ENCODE measurements around the gene PIEZO1. TPM values are rescaled to one million over a fixed set of nuclear protein-coding genes. Genes with fewer than 3 reads are reported as not detected.

The PIEZO1 gene
- total and polyA plus RNA-seq, 2 donors from 2014 or later: 103 to 124 TPM

DNA sequence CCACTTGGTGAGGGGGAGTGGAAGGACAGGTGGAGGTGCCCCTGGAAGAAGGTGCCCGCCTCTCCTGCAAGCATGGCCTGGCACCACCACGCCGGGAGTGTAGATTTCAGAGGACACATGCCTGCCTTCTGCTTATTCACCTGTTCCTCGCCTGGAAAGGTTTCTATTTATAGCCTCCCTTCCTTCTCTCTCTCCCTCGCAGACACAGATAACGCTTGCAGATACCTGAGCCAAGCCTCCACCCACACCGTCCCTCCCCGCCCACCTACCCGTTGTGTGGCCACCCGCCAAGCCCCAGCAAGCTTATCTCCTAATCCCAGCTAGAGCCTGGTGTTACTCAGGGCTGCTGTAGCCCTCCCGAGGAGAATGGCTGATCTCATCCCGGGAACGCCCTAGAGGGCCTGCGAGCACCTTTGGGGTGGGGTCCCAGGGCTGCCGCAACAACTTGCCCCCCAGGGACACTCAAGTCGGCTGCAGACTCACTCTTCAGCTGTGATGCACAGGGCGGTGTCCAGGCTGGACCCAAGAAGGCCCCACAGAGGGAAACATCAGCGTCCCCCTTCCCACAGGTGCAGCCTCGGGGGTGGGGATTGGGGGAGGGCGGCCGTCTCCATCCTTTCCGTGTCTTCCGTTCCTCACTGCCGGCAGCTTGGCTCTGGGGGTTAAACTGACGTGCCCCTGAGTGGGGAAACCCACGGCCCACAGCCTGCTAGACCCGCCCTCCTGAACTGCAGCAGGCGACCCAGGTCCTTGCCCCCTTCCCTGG, 96.8 kb downstream of the PIEZO1 start:
- H3K27me3 ChIP-seq (ENCODE audit: control insufficient read depth, insufficient read depth, low read length): peaks cover 8% of the 10 kb centered on the region
- H3K27ac ChIP-seq (ENCODE audit: low read depth in 2 of 2, low read length in 2 of 2): no peak overlapping the region
- DNase-seq (peak in 1 of 5 donors; percentile 71), FAIRE-seq (no peak)
- no peaks in the 10 kb centered on the region for H3K36me3 ChIP-seq (ENCODE audit: control insufficient read depth in 2 of 3, insufficient read depth in 3 of 3, low read length in 3 of 3)
- H3K4me3 ChIP-seq (ENCODE audit: low read length in 3 of 3): no peak overlapping the region
- H3K9ac ChIP-seq (ENCODE audit: low read length in 3 of 3): no peak overlapping the region
- TF ChIP-seq CTCF (IDR thresholded peaks at IDR 0.05; ENCODE audit: borderline replicate concordance, extremely low read depth, insufficient read depth): no peak
- peaks cover 0 to 4% (median 0%) of the 10 kb centered on the region in 3 donors for H3K4me1 ChIP-seq (ENCODE audit: control insufficient read depth in 2 of 3, insufficient read depth in 2 of 3, low read depth in 1 of 3, low read length in 3 of 3)
- H3K9me3 ChIP-seq (ENCODE audit: control insufficient read depth in 2 of 3, insufficient read depth in 1 of 3, low read length in 3 of 3): no peaks in the 10 kb centered on the region
- intact Hi-C loops (cut with DNase I): no loop called here

DNA sequence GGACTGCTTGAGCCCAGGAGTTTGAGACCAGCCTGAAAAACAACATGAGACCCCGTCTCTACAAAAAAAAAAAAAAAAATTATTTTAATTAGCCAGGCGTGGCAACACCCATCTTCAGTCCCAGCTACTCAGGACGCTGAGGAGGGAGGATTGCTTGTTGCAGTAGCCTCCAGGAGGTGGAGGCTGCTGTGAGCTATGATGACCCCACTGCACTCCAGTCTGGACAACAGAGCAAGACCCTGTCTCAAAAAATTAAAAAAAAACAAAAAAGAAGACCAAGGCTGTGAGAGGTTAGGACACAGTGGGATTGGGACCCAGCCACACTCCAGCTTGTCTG, 97.4 kb downstream of the PIEZO1 start:
- Histone ChIP-seq H3K9ac (ENCODE audit: low read length in 3 of 3) (no peak overlapping the region), H3K36me3 (ENCODE audit: control insufficient read depth in 2 of 3, insufficient read depth in 3 of 3, low read length in 3 of 3) (no peaks in the 10 kb centered on the region), H3K4me3 (ENCODE audit: low read length in 3 of 3) (no peak overlapping the region), H3K27me3 (ENCODE audit: control insufficient read depth, insufficient read depth, low read length) (peaks cover 8% of the 10 kb centered on the region), H3K27ac (ENCODE audit: low read depth in 2 of 2, low read length in 2 of 2) (no peak overlapping the region), H3K4me1 (ENCODE audit: control insufficient read depth in 2 of 3, insufficient read depth in 2 of 3, low read depth in 1 of 3, low read length in 3 of 3) (peaks cover 0 to 4% (median 0%) of the 10 kb centered on the region in 3 donors), H3K9me3 (ENCODE audit: control insufficient read depth in 2 of 3, insufficient read depth in 1 of 3, low read length in 3 of 3) (no peaks in the 10 kb centered on the region)
- FAIRE-seq (no peak), DNase-seq (no peak)
- intact Hi-C loops (cut with DNase I): no loop called here
- no peak for TF ChIP-seq CTCF (IDR thresholded peaks at IDR 0.05; ENCODE audit: borderline replicate concordance, extremely low read depth, insufficient read depth)

DNA sequence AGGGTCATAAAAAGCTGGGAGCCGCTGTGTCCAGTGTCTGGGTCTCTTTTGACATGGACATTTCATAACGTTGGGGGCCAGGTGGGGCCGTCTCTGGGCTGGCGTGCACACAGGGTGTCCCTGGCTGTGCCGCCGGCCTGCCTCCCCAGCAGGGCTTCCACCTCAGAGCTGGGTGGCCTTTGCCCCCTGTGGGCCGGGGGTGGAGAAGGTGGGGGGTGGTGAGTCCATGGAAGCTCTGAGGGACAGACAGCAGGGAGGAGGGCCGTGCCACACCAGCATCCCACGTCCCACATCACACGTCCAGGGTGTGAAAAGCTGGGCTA, 97.8 kb downstream of the PIEZO1 start:
- TF ChIP-seq CTCF (IDR thresholded peaks at IDR 0.05; ENCODE audit: borderline replicate concordance, extremely low read depth, insufficient read depth): no peak
- Histone ChIP-seq H3K27ac (ENCODE audit: low read depth in 2 of 2, low read length in 2 of 2) (no peak overlapping the region), H3K36me3 (ENCODE audit: control insufficient read depth in 2 of 3, insufficient read depth in 3 of 3, low read length in 3 of 3) (no peaks in the 10 kb centered on the region), H3K9me3 (ENCODE audit: control insufficient read depth in 2 of 3, insufficient read depth in 1 of 3, low read length in 3 of 3) (no peaks in the 10 kb centered on the region), H3K4me3 (ENCODE audit: low read length in 3 of 3) (no peak overlapping the region), H3K27me3 (ENCODE audit: control insufficient read depth, insufficient read depth, low read length) (peaks cover 8% of the 10 kb centered on the region), H3K9ac (ENCODE audit: low read length in 3 of 3) (no peak overlapping the region), H3K4me1 (ENCODE audit: control insufficient read depth in 2 of 3, insufficient read depth in 2 of 3, low read depth in 1 of 3, low read length in 3 of 3) (peaks cover 0 to 4% (median 0%) of the 10 kb centered on the region in 3 donors)
- DNase-seq (peak in 1 of 5 donors; percentile 64), FAIRE-seq (no peak)
- intact Hi-C loops (cut with DNase I): no loop called here

All from kidney (tissue), 14 donors.